Left kidney (tissue), 2 donors: ENCODE data around the gene TBL1X. TPM values are rescaled to one million over a fixed set of nuclear protein-coding genes. Genes with fewer than 3 reads are reported as not detected.

Source experiments
- DNase-seq: peaks from one replicate; pipeline ENCODE4 v3.0.0-alpha.2; 2013
- polyA plus RNA-seq: library from polyadenylated mRNA; unstranded; fragments of 120-200 nt; gene quantifications from one replicate; pipeline ENCODE4 v1.2.1, GENCODE V29; 2013; ENCODE audit not compliant: insufficient read length

TBL1X gene
- polyA plus RNA-seq, 1 donor, result 26.8 TPM

DNA sequence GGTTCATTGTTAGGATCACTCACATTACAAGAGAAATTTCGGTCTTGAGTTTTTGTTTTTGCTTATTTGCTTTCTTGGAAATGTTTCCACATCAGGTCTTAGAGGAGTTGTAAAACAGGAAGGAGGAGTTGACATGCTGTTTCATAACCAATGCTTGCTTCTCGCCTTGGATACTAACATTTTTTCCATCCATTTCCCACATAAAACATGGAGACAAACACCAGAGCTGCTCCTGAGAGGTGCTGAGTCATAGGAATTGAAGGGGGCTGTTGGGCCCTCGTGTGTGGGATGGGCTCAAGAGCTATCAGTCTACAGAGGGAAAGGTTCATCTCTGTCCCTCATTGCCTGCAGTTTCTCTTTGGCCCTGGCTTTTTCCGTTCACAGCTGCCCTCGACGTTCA is 29.9 kb downstream of the TBL1X start:
- no peak for DNase-seq

DNA sequence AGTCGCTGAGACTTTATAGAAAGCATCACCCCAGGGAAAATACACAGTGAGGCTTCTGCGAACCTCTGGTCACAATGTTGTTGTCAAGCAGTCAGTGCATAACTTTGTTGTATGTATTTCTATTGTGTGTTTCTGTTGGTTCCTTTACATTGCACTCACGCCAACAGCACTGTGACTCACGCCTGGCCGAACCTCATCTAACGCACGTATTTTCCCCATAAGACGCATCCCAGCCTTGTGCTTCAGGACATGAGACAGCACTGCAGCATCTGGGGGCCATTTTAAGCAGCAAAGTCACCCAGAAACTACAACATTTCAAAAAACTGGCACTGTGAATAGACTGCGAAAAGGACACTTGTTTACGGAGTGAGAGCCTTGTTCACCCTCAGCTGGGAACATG is 30.6 kb downstream of the TBL1X start:
- DNase-seq, result no peak

DNA sequence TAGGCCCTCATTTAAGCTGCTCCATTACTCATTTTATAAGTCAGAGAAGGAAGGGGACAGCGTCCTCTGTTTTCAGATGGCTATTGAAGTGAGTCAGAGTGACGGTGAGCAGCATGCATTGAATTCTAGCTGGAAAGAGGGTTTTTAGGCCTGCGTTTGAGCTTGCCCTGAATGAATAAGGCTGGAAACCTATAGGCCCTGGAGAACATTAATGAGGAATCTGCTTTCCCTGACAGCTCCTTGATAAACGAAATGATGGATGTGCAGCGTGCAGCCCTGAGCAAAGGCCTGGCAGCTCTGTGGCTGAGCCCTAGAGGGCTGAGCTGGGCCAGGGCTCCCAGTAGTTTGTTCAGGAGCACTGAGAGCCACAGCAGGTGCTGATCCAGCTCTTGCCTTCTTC is 33.4 kb downstream of the TBL1X start:
- DNase-seq, result no peak

DNA sequence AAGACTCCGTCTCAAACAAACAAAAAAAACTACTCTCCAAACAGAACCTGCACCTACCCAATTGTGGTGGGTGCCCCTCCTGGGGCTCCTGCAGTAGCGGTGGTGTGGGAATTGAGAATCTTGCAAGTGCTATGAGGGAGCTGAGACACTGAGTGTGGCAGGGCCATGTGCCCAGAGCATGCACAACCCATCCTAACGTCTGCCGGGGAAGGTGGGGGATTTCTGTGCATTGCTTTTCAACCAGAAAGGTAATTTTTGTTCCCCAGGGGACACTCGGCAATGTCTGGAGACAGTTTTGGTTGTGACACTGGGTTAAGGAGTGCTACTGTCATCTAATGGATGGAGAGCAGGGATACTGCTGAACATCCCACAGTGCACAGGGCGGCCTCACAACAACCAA is 35.7 kb downstream of the TBL1X start:
- no peak for DNase-seq

DNA sequence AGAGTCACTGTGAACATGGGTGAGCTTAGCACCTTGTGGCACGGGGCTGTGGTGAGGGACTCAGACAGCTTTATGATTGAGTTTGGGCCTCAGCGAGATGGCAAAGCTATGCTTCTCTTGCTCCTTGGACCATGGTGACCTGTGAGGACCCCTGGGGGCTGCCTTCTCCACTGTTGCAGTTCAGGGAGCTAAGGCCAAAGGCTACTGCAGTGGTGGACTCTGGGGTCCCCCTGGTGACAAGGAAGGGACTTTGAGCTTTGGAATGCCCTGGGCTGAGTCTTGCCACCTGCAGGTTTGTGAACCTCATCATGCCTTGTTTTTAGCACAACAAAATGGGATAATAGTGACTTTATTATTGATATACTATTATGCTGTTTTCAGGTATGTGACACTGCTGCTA is 36.5 kb downstream of the TBL1X start:
- no peak for DNase-seq

DNA sequence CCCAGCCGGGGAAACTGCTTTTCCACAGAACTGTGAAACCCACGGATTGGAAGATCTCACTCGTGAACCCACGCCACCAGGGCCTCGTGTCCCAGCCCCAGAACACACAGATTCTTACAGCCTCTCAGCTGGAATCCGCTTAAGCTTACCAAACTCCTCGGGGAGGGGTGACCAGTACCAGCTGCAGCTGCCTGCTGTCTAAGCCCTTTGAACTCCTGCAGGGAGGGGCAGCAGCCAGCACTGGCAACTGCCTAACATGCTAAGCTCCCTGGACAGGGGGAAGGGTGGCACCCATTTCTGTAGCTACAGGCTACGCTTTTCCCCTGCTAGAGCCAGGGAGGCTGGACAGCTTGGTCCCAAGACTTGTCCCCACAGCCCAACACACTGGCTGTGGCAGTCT is 38.4 kb downstream of the TBL1X start:
- DNase-seq, result no peak

DNA sequence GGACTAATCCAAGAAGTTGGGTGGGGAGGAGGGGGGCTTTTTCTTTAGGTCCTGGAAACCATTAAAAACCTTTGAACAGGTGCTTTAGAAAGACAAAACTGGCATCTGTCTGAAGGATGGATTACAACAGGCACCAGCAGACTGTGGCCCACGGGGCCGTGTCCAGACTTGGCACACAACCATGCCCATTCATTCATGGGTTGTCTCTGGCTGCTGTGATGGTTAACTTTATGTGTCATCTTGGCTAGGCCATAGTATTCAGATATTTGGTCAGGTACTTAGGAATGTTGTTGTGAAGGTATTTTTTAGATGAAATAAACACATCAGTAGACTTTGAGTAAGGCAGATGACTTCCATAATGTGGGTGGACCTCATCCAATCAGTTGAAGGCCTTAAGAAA is 45.5 kb downstream of the TBL1X start:
- no peak for DNase-seq

DNA sequence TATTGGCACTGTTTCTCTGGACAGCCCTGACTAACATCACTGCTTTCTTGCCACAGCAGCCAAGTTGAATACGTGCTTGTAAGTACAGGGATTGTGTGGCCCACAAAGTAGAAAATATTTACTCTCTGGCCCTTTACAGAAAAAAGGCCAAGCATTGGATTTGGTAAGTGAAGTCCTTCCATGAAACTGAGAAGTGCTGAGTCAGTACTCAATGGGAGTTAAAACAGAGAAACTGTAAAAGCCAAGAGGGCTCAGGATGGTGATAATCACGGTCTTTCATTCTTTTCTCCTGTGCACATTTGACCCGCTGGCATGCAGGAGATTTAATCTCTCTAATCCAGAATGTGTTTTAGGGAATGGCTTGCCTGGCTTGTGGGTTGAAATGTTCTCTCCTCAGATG is 46.1 kb downstream of the TBL1X start:
- DNase-seq, result no peak

DNA sequence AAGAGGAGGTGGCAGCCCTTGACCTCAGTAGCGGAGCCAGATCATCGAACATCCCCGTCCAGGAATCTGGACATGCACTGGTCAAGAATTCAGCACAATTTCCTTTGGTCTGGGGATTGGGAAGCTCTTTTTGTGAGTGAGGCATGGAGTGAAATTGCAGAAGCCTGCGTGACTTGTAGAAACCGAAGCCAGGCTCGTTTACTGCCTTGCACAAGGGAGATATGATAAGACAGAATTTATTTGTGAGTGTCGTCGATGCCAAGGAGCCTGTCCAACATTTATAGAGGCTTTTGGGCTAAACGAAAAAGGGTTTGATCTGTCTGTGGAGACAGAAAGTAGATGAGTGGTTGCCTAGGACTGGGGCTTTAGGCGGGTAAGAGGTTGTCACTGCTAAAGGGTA is 50.6 kb downstream of the TBL1X start:
- DNase-seq, result no peak

DNA sequence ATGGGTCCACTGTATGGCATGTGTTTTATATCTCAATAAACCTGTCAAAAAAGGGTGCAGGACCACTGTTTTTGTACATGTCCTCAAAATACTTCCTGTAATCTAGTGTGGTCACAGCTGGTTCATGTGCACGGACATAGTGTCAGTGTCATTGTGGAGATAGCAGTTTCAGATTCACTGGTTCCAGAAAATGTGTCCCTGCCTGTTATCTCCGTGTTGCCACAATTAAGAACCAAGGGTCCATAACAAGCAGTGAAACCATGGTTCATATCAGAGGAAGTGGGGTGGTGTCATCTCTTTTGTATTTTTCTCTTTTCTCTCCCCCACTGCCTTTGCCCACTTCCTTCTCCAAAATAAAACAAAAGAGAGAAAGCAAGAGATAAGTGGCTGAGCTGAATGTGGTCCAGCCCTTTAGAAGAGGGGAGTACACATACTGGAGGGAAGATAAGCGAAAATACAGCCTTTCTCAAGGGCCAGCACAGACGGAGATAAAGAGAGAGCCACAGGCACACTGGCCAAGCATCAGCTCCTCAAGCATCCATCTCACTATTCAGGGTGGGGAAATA is 51.2 kb downstream of the TBL1X start:
- DNase-seq, result no peak

DNA sequence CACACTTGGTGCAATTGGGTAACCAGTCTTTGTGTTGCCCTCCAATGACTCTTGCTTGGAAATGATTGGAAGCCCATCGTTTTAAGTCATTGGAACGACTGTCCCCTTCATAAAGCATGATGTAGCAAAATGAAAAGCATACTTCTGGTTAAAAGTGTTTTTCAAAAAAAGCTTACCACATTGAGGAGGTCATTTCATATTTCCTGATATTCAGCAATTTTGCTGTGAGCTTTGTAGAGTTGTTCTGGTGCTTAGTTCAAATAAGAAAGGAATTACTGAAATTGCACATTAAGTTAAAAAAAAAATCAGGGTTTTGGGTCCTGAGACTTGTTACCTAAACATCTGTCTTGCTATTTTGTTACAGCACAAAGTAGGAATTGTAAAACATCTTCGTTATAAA is 51.8 kb downstream of the TBL1X start:
- DNase-seq, result no peak

DNA sequence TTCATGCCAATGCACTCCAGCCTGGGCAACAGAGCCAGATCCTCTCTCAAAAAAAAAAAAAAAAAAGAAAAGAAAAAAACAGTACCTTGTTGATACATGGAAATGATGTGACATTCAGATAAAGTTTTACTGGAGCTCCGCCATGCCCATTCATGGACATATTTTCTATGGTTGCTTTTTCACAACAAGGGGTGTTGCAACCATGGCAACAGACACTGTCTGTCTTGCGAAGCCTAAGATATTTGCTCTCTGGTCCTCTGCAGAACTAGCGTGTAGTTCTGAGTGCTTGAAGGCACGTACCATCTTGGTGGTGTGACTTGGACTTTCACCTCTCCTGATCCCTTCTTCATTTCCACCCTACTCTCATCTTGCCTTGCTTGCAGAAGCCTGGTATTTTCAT is 53.2 kb downstream of the TBL1X start:
- DNase-seq, result no peak

DNA sequence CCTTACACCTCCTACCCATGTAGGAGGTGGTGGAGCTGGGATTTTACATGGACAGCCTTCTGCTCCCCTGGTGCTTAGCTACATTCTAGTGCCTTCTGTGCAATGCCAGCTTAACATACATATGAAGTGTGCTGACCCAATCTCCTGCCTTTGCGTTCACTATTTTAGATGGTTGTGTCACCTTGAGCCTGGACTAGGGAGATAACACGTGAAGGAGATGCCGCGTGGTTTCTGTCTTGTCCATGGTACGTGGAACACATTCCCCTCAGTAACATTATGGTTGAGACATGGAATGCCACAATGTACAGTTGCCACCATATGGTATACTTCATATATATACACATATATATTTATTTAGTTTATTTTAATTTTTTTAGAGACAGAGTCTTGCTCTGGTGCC is 54.0 kb downstream of the TBL1X start:
- no peak for DNase-seq

DNA sequence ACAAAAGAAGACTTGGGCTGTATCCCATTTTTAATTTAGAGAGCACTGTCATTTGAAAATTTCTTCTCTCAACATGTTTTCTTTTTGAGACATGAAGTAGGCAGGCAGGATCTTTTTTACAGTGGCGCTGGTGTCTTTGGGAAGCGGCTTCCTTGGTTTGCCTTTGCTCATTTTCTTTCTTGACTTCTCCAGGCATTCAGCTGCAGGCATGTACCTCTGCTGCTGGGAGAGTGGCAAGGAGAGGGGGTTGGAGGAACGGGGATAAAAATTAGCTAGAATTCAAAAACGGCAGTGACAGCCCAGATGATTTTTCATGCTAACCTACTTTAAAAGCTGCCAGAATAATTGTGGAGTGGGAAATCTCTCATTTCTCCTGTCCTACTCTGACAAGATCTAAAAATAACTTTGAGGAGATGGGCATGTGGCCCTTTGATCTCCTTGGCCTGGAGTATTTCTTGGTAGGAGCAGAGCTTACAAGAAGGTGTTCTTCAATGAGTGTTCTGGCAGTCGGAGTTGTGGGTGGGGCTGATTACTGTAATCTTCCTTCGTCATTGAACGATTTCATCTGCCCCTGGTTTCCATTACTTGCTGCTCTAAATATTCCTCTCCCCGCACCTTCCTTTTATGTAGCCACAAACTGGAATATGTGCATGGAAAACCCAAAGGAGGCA is 54.8 kb downstream of the TBL1X start:
- DNase-seq, result no peak

DNA sequence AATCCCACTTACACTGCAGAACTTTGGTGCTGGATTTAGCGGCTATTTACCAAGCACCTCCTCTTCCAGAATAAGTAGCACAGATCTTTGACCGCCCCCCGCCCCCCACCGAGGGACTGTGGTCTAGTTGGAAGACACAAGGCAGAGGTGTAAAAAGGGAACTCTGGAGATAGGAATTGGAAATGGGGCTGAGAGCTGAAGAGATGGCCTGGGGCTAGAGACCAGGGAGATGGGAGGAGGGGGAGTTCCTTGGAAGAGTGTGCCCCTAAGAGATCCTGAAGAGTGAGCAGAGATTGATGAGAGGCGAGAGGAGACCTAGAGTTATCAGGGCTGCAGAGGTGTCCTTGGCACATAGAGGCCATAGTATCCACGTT is 55.3 kb downstream of the TBL1X start:
- DNase-seq, result no peak

DNA sequence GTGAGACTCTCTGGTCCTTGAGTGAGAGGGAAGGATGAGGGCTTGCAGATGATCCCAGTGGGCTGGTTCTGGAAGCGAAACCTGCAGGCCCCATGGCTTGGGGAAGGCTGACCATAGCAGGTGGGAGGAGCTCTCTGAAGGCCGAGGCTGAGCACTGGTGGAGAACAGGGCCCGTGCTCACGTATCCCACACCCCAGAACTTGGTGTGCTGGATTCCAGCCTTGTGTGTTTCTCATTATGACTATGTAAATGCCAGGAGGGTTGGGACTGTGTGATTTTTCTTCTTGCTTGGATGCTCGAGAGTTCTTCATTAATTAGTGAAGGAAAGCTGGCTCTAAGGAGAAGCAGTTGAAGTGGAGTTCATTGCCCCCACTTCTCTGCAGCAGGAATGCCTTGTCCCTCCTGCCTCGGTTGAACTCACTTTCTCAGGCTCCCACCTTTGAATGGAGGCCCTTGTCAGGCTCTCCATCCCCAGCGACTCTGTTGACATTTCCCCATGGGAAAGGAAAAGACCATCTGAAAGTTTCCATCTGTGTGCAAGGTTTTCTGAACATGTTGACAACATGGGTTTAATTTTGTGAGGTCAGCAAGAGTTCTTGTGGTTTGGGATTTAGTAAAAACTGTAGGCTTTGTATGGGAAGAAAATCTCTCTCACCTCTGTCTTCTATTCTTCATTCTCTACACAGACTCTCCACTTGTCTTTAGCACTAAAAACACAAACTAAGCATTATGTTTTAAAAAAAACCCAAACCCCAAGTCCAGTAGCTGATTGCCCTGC is 57.7 kb downstream of the TBL1X start:
- no peak for DNase-seq

DNA sequence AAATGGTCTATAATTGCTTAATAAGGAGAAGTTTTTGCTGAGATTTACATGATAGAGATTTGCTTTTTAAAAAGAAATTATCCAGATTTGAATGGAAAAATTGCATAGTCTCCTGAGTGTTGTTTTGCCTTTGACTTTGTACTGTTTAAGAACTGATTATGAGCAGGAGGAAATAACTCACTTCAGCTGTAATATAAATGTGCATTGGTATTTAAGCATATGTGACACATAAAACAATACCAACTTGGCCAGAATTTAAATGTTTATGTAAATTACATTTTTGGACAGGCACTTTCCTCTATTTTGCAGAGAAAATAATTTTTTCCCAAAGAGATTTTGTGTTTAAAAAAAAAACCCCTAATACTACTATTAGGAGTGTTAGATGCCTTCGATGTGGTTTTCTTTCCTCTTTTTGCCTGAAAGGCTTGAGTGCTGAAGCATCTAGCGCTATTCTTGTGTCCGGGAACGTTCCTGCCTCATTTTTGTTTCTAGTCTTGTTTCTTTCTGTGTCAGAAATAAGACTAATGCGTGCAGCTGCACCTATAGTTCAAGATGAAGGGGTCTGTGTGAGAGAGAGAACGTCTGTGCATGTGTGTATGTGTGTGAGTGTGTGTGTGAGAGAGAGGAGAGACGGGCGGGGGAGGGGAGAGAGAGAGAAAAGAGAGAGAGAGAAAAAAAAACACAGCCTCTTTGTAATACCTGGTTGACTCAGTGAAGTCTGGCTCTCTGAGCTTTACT is 60.8 kb downstream of the TBL1X start:
- no peak for DNase-seq

DNA sequence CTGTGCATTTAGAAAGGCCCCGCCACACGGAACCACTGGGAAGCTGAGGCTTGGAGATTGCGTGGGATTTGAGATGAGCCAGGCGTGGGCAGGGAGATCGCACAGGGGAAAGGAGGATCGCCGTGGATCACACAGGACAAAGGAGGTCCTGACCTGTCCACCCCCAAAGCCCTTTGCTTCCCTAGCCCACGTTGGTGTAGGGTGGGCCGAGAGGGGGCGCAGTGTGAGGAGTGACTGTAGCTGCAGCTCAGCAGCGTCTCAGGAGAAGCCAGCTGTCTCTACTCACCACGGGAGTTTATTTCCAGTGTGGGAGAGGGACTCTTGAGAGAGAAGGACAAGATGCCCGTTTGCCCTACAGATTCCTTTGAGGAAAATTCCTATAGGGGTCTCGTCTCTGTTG is 62.1 kb downstream of the TBL1X start:
- no peak for DNase-seq

DNA sequence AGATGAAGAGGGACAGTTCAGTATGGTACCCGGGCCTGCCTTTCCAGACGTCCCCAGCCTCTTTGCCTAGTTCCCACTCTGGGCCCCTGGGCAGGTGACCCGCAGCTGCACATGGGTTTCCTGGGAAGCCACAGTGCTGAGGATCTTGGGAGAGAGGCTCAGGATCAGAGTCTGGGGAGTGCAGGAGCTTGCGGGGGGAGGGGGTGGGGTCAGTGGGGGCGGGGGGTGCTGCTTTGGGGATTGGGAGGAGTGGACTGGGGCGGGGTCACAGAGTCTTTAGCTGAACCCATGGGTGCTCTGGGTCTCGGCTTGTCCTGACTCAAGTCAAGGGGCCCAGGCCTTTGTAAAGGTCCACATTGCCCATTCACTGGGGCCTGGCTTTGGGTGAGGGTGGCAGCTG is 63.6 kb downstream of the TBL1X start:
- DNase-seq, result no peak

DNA sequence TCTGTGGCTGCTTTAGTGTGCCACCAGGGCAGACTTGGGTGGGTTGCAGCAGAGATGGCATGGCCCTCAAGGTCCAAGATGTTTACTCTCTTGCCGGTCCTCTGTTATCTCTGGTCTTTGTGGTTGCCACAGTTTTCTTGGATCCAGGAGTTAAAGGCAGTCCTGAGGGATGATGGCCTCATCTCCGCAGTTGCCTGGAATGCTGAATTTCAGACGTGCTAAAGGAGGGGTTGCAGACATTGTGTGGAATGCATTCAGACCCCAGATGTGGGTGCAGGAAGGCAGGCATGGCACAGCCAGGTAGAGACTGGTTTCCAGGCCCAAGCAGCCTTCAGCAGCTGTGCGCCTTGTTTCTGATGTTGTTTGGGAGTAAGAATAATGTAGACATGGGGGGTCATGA is 64.4 kb downstream of the TBL1X start:
- DNase-seq, result no peak

DNA sequence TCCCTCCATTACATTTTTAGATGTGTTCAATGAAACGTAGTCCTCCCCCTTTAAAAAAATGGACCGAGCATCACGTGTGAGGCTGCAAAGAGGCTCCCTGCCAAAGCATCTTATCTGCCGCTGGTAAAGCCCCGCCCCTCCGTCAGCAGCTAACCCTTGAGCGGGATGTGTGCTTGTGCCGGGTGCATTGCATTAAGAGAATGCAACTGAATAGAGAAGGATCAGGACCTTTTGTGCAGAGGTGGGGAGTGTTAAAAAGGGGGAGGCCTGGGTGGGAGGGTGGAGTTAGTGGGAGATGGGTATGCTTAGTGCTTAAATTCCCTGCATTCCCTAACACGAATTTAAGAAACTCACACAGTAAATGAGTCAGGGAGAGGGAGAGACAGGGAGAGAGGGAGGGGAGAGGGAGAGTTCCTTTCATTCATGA is 66.0 kb downstream of the TBL1X start:
- peak; percentile 39 for DNase-seq

DNA sequence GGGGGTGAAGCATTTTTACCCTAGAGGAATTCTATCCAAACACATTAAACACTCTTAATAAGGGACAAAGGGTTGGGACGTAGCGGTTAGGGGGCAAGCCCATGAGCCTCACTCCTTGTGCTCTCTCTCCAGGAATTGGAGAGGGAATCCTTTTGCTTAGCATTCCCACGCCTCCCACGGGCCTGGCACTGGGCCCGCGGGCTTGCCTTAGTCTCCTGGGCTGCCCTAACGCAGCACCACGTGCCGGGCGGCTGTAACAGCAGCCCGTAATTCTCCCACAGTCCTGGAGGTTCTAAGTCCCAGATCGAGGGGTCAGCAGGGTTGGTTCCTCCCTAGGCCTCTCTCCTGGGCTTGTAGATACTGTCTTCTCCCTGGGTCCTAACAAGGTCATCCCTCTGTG is 67.5 kb downstream of the TBL1X start:
- DNase-seq, result no peak

DNA sequence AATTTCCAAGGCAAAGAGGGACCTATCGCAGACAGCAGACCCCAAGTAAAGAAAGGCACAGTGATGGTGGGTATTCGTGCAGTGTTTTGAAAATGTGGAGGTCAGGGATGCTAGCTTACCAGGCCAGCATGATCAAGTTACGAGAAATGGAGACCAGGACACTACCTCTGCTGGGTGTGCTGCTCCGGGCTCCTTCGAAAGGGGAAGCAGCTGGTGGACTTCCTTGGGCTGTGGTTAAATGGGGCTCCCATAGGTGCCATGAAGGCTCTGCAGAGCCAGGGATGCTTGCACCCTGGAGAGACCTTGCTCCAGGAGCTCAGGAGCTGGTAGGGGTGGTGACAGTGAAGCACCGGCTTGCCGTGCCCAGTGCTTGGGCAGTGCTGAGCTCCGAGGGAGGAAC is 68.8 kb downstream of the TBL1X start:
- DNase-seq, result no peak
